GM21619 (cell line): ENCODE measurements around the gene AGER.
"Not testable (repeated sequence)": the region's sequence is repeated elsewhere in the genome, so short reads cannot be mapped to it uniquely, and the experiment has no call there.

Source experiments
- ATAC-seq: cut with Tn5 transposase; IDR thresholded peaks from one replicate; pipeline ENCODE4 v1.9.1; 2021; ENCODE audit not compliant: unreplicated experiment

Gene AGER

DNA sequence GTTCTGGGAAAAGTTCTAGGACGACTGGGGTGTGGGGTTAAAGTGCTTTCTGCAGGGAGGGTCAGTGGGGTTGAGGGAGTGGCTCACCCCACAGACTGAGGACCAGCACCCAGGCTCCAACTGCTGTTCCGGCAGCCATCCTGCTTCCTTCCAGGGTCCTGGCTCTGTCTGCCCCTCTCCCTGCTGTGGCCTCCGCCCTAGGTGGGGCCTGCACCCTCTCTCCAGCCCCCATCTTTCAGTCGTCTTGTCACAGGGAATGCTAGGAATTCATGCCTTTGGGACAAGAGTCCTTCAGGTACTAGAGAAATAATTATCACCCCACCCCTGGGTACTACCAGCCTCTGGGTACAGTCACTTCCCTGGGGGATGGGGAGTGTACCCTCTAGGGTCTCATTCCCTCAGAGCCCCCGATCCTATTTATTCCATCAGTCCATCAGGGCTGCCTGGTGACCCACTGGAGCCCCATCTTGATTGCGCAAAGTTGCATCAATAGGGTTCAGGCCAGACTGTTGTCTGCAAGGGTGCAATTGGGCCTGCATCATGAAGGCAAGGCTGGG is at the start of gene AGER:
Gene AGER (minus strand): TSS at position 170 of the 557 bp plus-strand sequence. CDS start 31 bp downstream, at position 139.
- no peak for ATAC-seq

DNA sequence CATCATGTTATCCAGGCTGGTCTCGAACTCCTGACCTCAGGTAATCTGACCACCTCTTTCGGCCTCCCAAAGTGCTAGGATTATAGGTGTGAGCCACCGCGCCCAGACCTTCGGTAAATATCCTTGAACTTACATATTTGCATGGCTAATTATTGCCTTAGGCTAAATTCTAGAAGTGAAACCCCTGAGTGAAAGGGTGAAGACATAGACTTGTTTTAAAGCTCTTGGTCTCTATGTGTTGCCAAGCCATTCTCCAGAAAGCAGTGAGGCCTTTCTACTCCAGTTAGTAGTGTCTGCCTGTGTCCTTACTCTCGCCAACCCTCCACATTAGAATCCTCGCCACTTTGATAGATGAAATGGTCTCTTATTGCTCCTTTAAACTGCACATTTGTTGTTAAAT is 42.4 kb upstream of the AGER start:
- ATAC-seq: no peak

GRCh38 chr6:32224696-32225095 is 40.6 kb upstream of the AGER start:
- no peak for ATAC-seq

- ATAC-seq: no peak
These were observed 39.5 kb upstream of the AGER start, which contains the start of gene NOTCH4 for GRCh38 chr6:32223258-32224235. Gene NOTCH4 (minus strand): TSS chr6:32224067. CDS start chr6:32223928, 139 bp downstream.

DNA sequence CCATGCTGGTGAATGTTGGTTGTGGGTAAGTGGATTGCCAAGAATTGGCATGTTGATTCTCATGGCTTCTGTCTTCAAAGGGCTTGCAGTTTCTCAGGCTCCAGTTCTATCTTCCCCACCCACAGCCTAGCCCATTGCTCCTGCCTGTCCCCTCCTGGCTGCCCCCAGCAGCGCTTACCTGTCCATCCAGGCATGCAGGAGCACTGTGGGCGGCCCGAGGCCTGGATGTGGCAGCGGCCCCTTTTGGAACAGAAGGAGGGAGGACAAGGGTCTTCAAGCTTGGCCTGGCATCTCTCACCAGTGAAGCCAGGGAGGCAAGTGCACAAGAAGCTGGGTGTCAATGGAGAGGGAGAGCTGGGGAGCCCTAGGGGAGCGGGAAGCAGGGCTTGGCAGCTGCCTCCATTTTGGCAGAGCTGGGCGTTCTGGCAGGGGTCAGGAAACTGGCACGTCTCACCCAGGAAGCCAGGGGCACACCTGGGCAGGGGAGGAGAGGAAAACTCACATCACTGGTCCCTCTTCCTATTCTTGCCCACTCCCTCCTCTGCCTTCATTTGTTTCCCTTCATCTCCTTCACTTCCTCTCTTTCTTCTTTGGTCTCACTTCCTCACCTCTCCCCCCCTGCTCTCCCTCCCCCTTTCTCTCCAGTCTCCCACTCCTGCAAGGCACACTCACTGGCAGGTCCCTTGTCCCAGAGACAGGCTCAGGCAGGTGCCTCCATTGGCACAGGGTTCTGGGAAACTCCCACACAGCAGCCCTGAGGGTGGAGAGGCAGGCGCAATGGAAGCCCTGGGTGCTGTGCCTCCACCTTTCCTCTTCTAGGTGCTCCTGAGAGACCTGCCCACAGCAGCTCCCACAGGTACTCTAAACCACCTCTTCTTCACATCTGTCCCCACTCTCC is 38.5 kb upstream of the AGER start:
- ATAC-seq: no peak

- no peak for ATAC-seq
These were observed 36.0 kb upstream of the AGER start for GRCh38 chr6:32220021-32220420.

- ATAC-seq: no peak
These were observed 34.1 kb upstream of the AGER start for GRCh38 chr6:32218167-32218566.

DNA sequence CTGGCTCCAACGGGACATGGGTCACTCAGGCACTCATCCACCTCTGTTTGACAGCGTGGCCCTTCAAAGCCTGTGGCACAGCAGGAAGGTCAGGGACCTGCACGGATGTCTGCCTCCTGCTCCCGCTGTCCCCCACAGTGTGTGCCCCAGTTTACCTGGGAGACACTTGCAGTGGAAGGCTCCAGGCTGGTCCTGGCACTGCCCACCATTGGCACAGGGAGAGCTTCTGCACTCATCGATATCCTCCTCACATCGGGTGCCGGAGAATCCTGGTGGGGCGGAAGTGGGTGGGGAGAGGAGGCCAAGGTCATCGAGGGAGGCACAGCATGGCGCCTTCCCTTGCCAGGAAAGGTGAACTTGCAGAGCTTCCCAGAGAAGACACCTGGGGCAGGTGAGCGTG is 32.9 kb upstream of the AGER start:
- ATAC-seq: no peak

GRCh38 chr6:32216285-32216684 is 32.2 kb upstream of the AGER start:
- no peak for ATAC-seq

GRCh38 chr6:32215617-32216016 is 31.6 kb upstream of the AGER start:
- ATAC-seq: no peak

DNA sequence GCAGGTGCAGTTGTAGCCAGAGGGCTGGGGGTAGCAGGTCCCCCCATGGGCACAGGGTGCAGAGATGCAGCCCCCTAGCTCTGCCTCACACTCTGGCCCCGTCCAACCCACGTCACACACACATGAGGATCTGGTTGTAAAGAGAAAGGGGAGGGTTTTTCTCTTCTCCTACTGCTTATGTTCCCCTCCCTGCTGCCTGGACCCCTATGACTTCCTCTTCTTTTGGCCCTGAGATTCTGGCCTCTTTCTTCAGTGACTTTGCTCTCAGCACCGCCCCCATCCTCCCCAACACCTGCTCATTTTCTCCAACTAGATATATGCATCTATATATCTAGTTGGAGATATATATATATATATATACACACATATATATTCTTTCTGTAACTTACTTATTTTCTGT is 30.1 kb upstream of the AGER start:
- no peak for ATAC-seq

GRCh38 chr6:32213649-32214048 is 29.6 kb upstream of the AGER start:
- no peak for ATAC-seq

DNA sequence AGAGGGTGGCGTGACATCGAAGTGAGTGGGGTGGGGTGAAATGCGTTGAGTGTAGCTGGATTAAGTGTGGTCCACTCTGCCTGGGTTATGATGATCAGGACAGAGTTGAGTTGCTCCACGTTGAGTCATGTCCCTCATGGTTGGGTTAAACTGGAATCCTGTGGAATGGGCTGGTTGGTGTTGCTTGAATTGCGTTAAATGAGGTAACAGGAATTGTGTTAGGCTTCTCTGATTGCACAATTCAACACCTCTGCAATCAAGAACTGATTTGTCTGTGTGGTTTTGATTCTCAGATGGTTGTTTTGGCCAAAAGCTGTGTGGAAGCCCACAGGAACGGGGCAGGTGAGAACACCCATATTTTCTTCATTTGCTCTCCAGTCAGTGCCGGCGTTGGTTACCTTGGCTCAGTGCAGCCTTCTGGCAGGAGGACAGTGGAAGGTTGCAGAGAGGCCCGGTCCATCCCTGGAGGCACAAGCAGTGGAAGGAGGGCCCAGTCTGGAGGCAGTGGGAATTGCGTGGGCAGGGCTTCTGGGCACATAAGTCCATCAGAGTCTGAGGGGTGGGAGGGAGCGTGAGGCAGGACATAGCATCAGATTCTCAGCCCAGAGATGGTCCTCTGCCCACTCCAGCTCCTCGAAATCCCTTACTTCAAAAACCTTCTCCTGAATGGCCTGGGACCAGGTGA is 28.2 kb upstream of the AGER start:
- ATAC-seq: no peak

- ATAC-seq: not testable (repeated sequence)
These were observed 27.4 kb upstream of the AGER start for GRCh38 chr6:32211432-32211831.

GRCh38 chr6:32210191-32210601 is 26.1 kb upstream of the AGER start:
- no peak for ATAC-seq

DNA sequence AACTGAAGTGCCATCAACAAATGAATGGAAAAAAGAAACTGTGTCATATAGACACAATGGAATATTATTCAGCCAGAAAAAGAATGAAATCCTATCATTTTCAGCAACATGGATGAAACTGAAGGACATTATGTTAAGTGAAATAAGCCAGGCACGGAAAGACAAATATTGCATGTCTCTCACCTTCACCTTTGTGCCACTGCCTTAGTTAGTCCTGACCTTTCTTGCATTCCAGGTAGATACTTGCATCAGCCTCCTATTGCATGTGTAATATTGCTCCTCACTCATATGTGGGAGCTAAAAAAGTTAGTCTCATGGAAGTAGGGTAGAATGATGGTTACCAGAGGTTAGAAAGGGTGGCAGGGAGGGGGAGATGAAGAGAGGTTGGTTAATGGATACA is 24.9 kb upstream of the AGER start:
- ATAC-seq: no peak

GRCh38 chr6:32204268-32204715 is 20.2 kb upstream of the AGER start:
- ATAC-seq: no peak

GRCh38 chr6:32203426-32204267 is 19.6 kb upstream of the AGER start:
- no peak for ATAC-seq

- ATAC-seq: no peak
These were observed 18.1 kb upstream of the AGER start for GRCh38 chr6:32202186-32202585.
